ENCODE data around the gene EVX1.

EVX1 gene

GRCh38 chr7:27242555-27243339, at the start of gene EVX1:
Gene EVX1, plus strand, starts transcription at chr7:27242802. Its CDS starts 229 bp downstream, at chr7:27243031.
- FAIRE-seq: no peak

GRCh38 chr7:27193335-27194001, 49.1 kb upstream of the EVX1 start:
- FAIRE-seq: no peak

- no peak for FAIRE-seq
Measured at GRCh38 chr7:27194002-27194352, 48.6 kb upstream of the EVX1 start.

- no peak for FAIRE-seq
Measured at GRCh38 chr7:27194686-27195379, 47.8 kb upstream of the EVX1 start.

GRCh38 chr7:27196287-27196767, 46.3 kb upstream of the EVX1 start:
- peak; percentile 95 for FAIRE-seq

GRCh38 chr7:27197137-27198042, 45.2 kb upstream of the EVX1 start:
- FAIRE-seq: no peak

GRCh38 chr7:27198138-27198841, 44.3 kb upstream of the EVX1 start:
- FAIRE-seq: no peak

- FAIRE-seq: no peak
Measured at GRCh38 chr7:27198871-27199801, 43.5 kb upstream of the EVX1 start.

- FAIRE-seq: no peak
Measured at GRCh38 chr7:27199849-27200760, 42.5 kb upstream of the EVX1 start, which contains the start of gene HOXA13. Gene HOXA13, minus strand, starts transcription at chr7:27200091. Its CDS starts 14 bp downstream, at chr7:27200077.

- no peak for FAIRE-seq
Measured at GRCh38 chr7:27200761-27201579, 41.6 kb upstream of the EVX1 start.

GRCh38 chr7:27201580-27202017, 41.0 kb upstream of the EVX1 start:
- FAIRE-seq: no peak

GRCh38 chr7:27202018-27202861, 40.4 kb upstream of the EVX1 start:
- no peak for FAIRE-seq

- no peak for FAIRE-seq
Measured at GRCh38 chr7:27202862-27203134, 39.8 kb upstream of the EVX1 start.

- FAIRE-seq: no peak
Measured at GRCh38 chr7:27203365-27203953, 39.1 kb upstream of the EVX1 start.

- no peak for FAIRE-seq
Measured at GRCh38 chr7:27203964-27204594, 38.5 kb upstream of the EVX1 start.

- FAIRE-seq: no peak
Measured at GRCh38 chr7:27204851-27205322, 37.7 kb upstream of the EVX1 start.
